GOT3 (cell line): Measurements from ENCODE around the gene LRRTM3.

Experiments
- DNase-seq: peaks from one replicate; lab custom pipeline; 2025; ENCODE audit warnings: mixed read lengths; lab: John Stamatoyannopoulos, UW

LRRTM3 gene

GRCh38 chr10:67033878-67034277 is 108.0 kb downstream of the LRRTM3 start:
- no peak for DNase-seq

- DNase-seq, result no peak
These were observed 111.0 kb downstream of the LRRTM3 start for GRCh38 chr10:67036808-67037207.

GRCh38 chr10:67043041-67043440 is 117.2 kb downstream of the LRRTM3 start:
- no peak for DNase-seq

- no peak for DNase-seq
These were observed 119.6 kb downstream of the LRRTM3 start for GRCh38 chr10:67045404-67045803.

- no peak for DNase-seq
These were observed 120.7 kb downstream of the LRRTM3 start for GRCh38 chr10:67046507-67046906.

- DNase-seq, result no peak
These were observed 124.2 kb downstream of the LRRTM3 start for GRCh38 chr10:67049988-67050387.

GRCh38 chr10:67050415-67050814 is 124.6 kb downstream of the LRRTM3 start:
- DNase-seq, result no peak

- DNase-seq, result no peak
These were observed 146.8 kb downstream of the LRRTM3 start for GRCh38 chr10:67072654-67073053.

GRCh38 chr10:67075491-67075971 is 149.7 kb downstream of the LRRTM3 start:
- no peak for DNase-seq

GRCh38 chr10:67076144-67076543 is 150.3 kb downstream of the LRRTM3 start:
- no peak for DNase-seq

- no peak for DNase-seq
These were observed 151.5 kb downstream of the LRRTM3 start for GRCh38 chr10:67077376-67077775.

GRCh38 chr10:67079126-67079525 is 153.3 kb downstream of the LRRTM3 start:
- DNase-seq, result no peak

GRCh38 chr10:67086327-67087134 is 160.7 kb downstream of the LRRTM3 start:
- no peak for DNase-seq

- no peak for DNase-seq
These were observed 161.2 kb downstream of the LRRTM3 start for GRCh38 chr10:67087135-67087425.

- DNase-seq, result no peak
These were observed 162.2 kb downstream of the LRRTM3 start for GRCh38 chr10:67088036-67088435.

- no peak for DNase-seq
These were observed 169.7 kb downstream of the LRRTM3 start for GRCh38 chr10:67095531-67095930.

GRCh38 chr10:67098461-67098860 is 172.6 kb downstream of the LRRTM3 start:
- no peak for DNase-seq

GRCh38 chr10:67100951-67101350 is 175.1 kb downstream of the LRRTM3 start:
- no peak for DNase-seq

GRCh38 chr10:67107670-67108069 is 181.8 kb downstream of the LRRTM3 start:
- no peak for DNase-seq

GRCh38 chr10:67110286-67110685 is 184.4 kb downstream of the LRRTM3 start:
- DNase-seq, result no peak

- DNase-seq, result no peak
These were observed 186.9 kb downstream of the LRRTM3 start for GRCh38 chr10:67112765-67113164.

- no peak for DNase-seq
These were observed 189.1 kb downstream of the LRRTM3 start for GRCh38 chr10:67114945-67115344.

GRCh38 chr10:67115972-67116371 is 190.1 kb downstream of the LRRTM3 start:
- DNase-seq, result no peak

- no peak for DNase-seq
These were observed 193.8 kb downstream of the LRRTM3 start for GRCh38 chr10:67119651-67120050.
